Frontal cortex (tissue), 4 donors: ENCODE data around the gene PTPRD. TPM values are rescaled to one million over a fixed set of nuclear protein-coding genes. Genes with fewer than 3 reads are reported as not detected.

ENCODE experiments used
- DNase-seq, 2 donors: peaks; one replicate each; pipeline ENCODE4 v3.0.0; 2012; ENCODE audit warnings: low spot score in 2 of 2
- FAIRE-seq: peaks from 2 replicates; lab custom pipeline; 2012; peaks lifted over from hg19 to GRCh38; lab: Jason Lieb, UNC
- total RNA-seq: library from RNA; depleted of rRNA; stranded (reverse); fragments of >200 nt; gene quantifications from one replicate; pipeline ENCODE4 v1.2.3, GENCODE V29; 2014
- donor health status: control.
- donor health status: control.
- donor health status: control.

The PTPRD gene
- total RNA-seq, 1 donor from 2014 or later, result 191 TPM

DNA sequence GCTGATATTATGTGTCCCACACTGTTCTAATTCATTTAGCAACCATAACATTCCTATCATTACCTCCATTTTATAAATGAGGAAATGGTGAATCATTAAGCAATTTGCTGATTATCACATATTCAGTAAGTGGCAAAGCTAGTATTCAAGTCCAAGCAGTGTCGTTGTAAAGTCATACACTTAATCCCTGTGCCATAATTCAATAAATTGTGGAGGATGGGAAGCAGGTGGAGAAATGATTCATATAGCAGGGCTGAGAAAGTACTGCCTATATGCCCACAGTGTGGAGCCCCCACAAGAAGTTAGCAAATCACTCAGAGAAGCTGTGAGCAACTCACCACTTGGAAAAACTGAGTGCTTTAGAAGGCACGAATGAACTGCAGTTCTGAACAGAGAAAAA, 691.0 kb downstream of the PTPRD start:
- DNase-seq (no peak), FAIRE-seq (no peak)

- DNase-seq, result no peak
Observed at GRCh38 chr9:9920425-9921060, 692.3 kb downstream of the PTPRD start.

GRCh38 chr9:9919174-9919775, 693.5 kb downstream of the PTPRD start:
- FAIRE-seq, result no peak
- no peak for DNase-seq

More at GRCh38 chr9:9920425-9921060, 692.3 kb downstream of the PTPRD start:
- FAIRE-seq, result no peak

DNA sequence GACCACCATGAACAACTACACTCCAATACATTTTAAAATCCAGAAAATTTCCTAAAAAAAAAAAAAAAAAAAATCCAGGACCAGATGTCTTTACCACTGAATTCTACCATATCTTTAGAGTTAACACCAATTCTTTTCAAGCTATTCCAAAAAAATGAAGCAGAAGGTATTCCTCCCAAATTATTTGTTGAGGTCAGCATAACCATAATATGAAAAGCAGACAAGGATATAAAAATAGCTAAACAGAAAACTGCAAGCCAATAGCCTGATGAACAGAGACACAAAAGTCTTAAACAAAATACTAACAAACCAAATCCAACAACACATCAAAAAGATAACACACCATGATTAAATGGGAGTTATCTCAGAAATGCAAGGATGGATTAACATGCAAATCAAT, 695.4 kb downstream of the PTPRD start:
- DNase-seq (no peak), FAIRE-seq (no peak)

GRCh38 chr9:9914174-9914573, 698.6 kb downstream of the PTPRD start:
- DNase-seq (no peak), FAIRE-seq (no peak)

DNA sequence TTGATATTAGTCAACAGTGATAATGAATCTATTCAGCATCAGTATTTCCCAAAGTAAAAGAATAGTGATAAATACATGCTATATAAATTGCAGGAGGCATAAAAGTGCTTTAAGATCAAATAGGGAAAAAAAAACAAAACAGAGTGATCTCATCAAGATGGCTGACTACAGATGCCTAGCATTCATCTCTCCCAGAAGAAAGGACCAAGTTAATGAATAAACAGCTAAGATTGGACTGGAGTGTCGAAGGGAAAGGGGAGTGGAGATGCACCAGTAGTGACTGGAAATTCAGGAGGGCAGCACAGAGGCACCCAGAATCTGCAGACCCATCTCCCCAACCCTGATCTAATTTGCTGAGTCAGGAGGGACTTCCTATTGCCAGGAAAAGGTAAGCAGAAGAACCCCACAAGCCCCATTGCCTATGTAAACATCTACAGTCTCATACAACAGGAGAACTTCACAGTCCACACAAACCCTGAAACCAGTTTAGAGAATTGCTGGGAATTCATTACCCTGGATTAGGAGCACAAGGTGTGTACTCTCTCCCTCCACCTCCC, 699.4 kb downstream of the PTPRD start:
- no peak for FAIRE-seq
- DNase-seq, result no peak

GRCh38 chr9:9912459-9912858, 700.3 kb downstream of the PTPRD start:
- no peak for DNase-seq
- FAIRE-seq, result no peak

DNA sequence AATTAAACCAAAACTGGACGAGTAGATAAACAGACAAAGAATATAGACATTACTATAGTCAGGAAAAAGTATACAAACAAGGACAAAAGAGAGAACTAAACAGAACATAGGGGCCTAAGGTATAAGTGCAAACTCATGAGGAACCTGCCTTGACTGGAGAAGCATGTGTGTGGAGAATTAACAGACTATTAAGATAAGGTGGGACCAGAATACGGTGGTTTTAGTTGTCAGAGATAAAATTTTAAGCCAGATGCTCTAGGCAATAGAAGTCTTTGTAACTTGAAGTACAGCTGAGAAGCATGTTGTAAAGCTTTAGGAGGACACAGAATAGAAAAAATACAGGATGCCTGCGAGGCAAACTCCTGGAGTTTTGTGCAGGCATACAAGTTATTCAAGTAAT, 707.1 kb downstream of the PTPRD start:
- DNase-seq (no peak), FAIRE-seq (no peak)

DNA sequence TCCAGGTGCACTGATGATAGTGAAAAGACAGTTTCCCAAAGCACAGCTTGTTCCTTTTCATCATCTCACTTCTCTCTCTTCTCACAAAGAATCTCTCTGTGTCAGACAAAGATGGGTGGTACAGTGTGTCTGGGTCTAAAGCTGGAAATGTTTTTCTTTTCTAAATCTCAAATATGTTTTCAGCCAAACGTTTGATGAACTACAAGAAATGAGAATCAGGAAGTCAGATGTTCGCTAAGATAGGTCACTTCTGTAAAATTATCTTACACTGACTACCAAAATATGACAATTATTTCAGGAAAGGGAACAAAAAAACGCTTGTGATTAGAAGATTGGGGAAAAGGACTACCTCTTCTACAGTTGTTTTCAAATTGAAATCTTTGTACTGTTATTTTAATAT, 708.8 kb downstream of the PTPRD start:
- FAIRE-seq (no peak), DNase-seq (no peak)

- no peak for FAIRE-seq
- DNase-seq, result no peak
Observed at GRCh38 chr9:9901624-9902023, 711.2 kb downstream of the PTPRD start.

DNA sequence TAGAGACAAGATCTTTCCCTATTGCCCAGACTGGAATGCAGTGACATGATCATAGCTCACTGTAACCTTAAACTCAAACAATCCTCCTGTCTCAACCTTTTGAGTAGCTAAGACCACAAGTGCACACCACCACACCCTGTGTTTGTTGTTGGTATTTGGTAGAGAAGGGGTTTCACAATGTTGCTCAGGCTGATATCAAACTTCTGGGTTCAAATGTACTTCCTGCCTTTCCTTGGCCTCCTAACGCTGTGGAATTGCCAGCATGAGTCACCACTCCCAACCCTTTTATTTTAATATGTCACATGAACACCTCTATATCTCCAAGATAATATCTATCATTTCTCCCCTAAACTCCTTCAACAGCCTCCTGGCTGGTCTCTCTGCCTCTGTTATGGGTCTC, 719.0 kb downstream of the PTPRD start:
- DNase-seq (no peak), FAIRE-seq (no peak)

DNA sequence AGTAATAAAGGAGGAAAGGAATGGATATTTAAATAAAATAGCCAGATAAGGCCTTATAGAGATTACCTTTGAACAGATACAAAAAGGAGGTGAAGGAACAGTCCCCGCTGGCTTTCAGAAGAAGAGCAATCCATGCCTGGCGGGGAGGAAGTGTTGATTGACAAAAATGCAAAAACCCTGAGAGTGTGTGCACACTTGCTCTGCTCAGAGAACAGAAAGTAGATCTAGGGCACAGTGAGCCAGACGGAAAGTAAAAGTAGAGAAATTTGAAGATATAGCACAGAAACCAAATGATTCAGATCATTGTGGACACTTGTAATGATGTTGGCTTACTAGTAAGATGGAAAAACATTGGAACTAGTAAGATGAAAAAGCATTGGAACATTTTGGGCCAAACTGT, 720.6 kb downstream of the PTPRD start:
- no peak for FAIRE-seq
- no peak for DNase-seq

GRCh38 chr9:9881692-9882091, 731.1 kb downstream of the PTPRD start:
- FAIRE-seq (no peak), DNase-seq (no peak)

GRCh38 chr9:9874270-9874669, 738.5 kb downstream of the PTPRD start:
- FAIRE-seq, result no peak
- no peak for DNase-seq

- FAIRE-seq (no peak), DNase-seq (no peak)
Observed at GRCh38 chr9:9862235-9862810, 750.5 kb downstream of the PTPRD start.

- FAIRE-seq (no peak), DNase-seq (no peak)
Observed at GRCh38 chr9:9855177-9856078, 757.4 kb downstream of the PTPRD start.

- no peak for FAIRE-seq
- DNase-seq, result no peak
Observed at GRCh38 chr9:9847750-9848149, 765.1 kb downstream of the PTPRD start.

DNA sequence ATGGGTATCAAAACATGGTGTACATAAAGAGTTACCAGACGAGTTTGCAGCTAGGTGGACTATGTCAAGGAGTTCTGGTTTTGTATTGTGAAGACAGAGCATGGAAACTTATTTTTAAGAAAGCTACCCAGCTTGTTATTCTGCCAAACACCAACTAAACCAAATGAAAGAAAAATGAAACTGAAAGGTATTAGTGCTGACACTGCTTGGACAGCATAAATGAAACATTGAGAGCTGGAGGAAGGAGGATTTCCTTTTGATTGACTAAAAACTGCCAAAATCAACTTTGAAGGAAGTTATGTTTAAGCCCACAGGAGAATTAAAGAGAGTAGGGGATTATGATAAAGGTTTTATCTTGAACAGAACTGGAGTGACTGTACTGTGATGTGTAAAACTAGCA, 766.2 kb downstream of the PTPRD start:
- DNase-seq (no peak), FAIRE-seq (no peak)

GRCh38 chr9:9820436-9820835, 792.4 kb downstream of the PTPRD start:
- DNase-seq (no peak), FAIRE-seq (no peak)

- DNase-seq (no peak), FAIRE-seq (no peak)
Observed at GRCh38 chr9:9819886-9820285, 792.9 kb downstream of the PTPRD start.
